HL-60 (cell line): ENCODE data around the gene FCHO2.

Experiments used
- DNase-seq, 2 experiments: peaks; one replicate each; pipeline ENCODE4 v3.0.0-alpha.2; 2010 to 2020; ENCODE audit warnings: low read depth in 1 of 2, low spot score in 1 of 2
- H3K27ac ChIP-seq: fragments of 250-450 bp; sonication (Bioruptor Pico); replicated peaks from 2 replicates; pipeline ENCODE4 v1.5.1; 2020; ENCODE audit warnings: mild to moderate bottlenecking, moderate library complexity
- H3K27me3 ChIP-seq: fragments of 250-450 bp; sonication (Bioruptor Pico); 2 replicates; pipeline ENCODE4 v1.5.1; 2021; ENCODE audit warnings: mild to moderate bottlenecking, moderate library complexity; ENCODE audit not compliant: insufficient read depth, poor library complexity, severe bottlenecking
- H3K4me3 ChIP-seq: replicated peaks from 2 replicates; pipeline ENCODE4 v1.5.1; 2011; ENCODE audit warnings: mild to moderate bottlenecking, control low read depth, low read length; ENCODE audit not compliant: insufficient read depth
- CTCF ChIP-seq: IDR thresholded peaks from one replicate; pipeline ENCODE4 v1.5.1; 2011; ENCODE audit warnings: low read length, control low read depth, inconsistent platforms; ENCODE audit not compliant: insufficient read depth
- GABPA ChIP-seq: IDR thresholded peaks from 2 replicates; pipeline ENCODE4 v1.6.1; 2012; ENCODE audit warnings: low read depth
- POLR2AphosphoS5 ChIP-seq: IDR thresholded peaks from 2 replicates; pipeline ENCODE4 v1.6.1; 2012; ENCODE audit warnings: low read depth
- REST ChIP-seq: IDR thresholded peaks from 2 replicates; pipeline ENCODE4 v1.6.1; 2012; ENCODE audit warnings: low read depth; ENCODE audit not compliant: insufficient replicate concordance
- SPI1 ChIP-seq: IDR thresholded peaks from 2 replicates; pipeline ENCODE4 v1.6.1; 2012; ENCODE audit warnings: low read depth, mild to moderate bottlenecking, borderline replicate concordance

FCHO2 gene

GRCh38 chr5:72954389-72954788 lies 1.5 kb upstream of the FCHO2 start:
- DNase-seq, result no peak
- H3K4me3 ChIP-seq, result no peak overlapping the region
- H3K27me3 ChIP-seq, result no peaks in the 10 kb centered on the region
- TF ChIP-seq REST (no peak), POLR2AphosphoS5 (no peak), GABPA (no peak), SPI1 (no peak), CTCF (no peak)
- H3K27ac ChIP-seq, result no peak overlapping the region

- peak in 1 of 2 experiments; percentile 0 for DNase-seq
- no peaks in the 10 kb centered on the region for H3K27me3 ChIP-seq
- no peak overlapping the region for H3K27ac ChIP-seq
- no peak for TF ChIP-seq REST
- no peak for TF ChIP-seq SPI1
- TF ChIP-seq POLR2AphosphoS5, result no peak
- no peak for TF ChIP-seq CTCF
- no peak for TF ChIP-seq GABPA
- peak overlapping the region; percentile 48 for H3K4me3 ChIP-seq
Observed at GRCh38 chr5:72955143-72955767, 586 bp upstream of the FCHO2 start.

GRCh38 chr5:72956324-72957140 lies 691 bp downstream of the FCHO2 start:
- peak in 1 of 2 experiments; percentile 53 for DNase-seq
- H3K4me3 ChIP-seq, result peak overlapping the region; percentile 48
- TF ChIP-seq SPI1 (peak; percentile 76), CTCF (no peak)
- peak overlapping the region; percentile 60 for H3K27ac ChIP-seq
- no peaks in the 10 kb centered on the region for H3K27me3 ChIP-seq
